ENCODE measurements around the gene PLSCR2. TPM values are rescaled to one million over a fixed set of nuclear protein-coding genes. Genes with fewer than 3 reads are reported as not detected.
"Not testable (repeated sequence)": the region's sequence is repeated elsewhere in the genome, so short reads cannot be mapped to it uniquely, and the experiment has no call there.

The PLSCR2 gene, protein sequence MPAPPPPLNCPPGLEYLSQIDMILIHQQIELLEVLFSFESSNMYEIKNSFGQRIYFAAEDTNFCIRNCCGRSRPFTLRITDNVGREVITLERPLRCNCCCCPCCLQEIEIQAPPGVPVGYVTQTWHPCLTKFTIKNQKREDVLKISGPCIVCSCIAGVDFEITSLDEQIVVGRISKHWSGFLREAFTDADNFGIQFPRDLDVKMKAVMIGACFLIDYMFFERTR
- total RNA-seq = 0.48 TPM
- long read RNA-seq = 0 reads

DNA sequence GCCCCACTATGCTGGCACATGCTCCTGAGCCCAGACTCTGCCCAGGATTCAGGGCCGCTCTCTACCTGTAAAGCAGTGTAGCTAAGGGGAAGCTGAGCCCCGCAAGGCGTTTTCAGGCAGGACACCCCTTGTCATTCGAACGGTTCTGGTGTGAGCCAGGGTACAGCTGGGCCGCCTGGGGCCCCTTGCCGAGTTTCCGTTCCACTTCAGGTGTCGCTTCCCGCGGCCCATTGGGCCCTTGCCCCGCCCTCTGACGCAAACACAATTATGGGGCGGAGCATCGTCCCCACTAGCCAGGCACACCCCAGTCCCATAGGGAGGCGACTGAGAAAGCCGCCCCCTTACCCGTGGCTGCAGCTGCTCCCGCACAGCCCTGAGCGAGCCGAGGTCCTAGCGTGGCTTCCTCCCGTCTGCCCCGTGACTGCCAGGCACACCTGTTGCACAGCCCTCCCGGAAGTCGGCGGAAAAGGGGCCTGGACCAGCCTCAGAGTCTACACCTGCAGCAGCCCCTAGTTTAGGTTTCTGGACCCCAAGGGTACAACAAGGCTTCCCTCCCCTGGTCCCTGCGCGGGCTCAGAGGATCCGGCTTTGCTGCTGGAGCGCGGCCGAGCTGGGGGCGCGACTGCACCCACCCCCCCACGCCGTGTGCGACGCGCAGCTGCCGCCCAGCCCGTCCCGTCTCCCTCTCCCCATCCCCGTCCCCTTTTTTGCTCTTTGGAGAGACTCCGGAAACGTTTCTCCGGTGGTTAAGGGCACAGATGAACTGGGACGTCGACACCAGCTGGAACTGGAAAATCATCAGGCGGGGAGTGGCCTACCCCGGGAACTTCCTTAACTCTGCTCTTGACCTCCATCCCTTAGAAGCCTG, at the start of gene PLSCR2:
TSS of gene PLSCR2 (minus strand) at position 412 of the 868 bp plus-strand sequence. CDS start 9,657 bp downstream, outside the sequence.
- intact Hi-C loops (cut with DNase I) = no loop called here
- DNase-seq (ENCODE audit: low spot score) = peak; percentile 85

- intact Hi-C loops (cut with DNase I) = no loop called here
- DNase-seq (ENCODE audit: low spot score) = no peak
These were observed 48.5 kb upstream of the PLSCR2 start for GRCh38 chr3:146517684-146518435.

DNA sequence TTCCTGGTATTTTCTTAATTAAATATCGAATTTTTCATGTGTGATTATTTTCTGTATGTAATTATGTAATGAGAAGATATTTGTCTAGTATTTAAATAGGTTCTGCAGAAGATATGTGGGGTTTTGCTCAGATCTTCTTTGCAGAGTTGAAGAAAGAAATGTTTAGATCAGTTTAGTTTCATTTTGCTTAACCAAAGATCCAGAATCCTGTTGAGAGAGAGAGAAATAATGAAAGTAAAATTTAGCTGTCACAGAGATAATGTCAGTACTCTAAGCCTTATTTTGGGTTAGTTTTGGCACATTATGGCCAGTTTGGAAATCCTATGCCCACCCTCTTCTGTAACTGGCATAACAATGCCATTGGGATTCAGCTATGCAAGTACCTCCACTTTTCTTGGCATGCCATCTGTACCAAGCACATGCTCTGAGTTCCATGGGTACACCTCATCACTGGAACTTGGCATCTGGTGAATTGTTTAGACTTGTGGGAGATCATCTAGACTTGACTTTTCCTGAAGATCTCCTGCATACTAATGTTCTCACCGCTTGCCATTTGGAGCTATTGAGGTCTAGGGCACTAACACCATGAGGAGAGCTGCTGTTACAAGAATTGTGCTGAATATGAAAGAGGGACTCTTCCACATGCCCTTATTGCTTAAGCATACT, 44.2 kb upstream of the PLSCR2 start:
- intact Hi-C loops (cut with DNase I) = no loop called here

DNA sequence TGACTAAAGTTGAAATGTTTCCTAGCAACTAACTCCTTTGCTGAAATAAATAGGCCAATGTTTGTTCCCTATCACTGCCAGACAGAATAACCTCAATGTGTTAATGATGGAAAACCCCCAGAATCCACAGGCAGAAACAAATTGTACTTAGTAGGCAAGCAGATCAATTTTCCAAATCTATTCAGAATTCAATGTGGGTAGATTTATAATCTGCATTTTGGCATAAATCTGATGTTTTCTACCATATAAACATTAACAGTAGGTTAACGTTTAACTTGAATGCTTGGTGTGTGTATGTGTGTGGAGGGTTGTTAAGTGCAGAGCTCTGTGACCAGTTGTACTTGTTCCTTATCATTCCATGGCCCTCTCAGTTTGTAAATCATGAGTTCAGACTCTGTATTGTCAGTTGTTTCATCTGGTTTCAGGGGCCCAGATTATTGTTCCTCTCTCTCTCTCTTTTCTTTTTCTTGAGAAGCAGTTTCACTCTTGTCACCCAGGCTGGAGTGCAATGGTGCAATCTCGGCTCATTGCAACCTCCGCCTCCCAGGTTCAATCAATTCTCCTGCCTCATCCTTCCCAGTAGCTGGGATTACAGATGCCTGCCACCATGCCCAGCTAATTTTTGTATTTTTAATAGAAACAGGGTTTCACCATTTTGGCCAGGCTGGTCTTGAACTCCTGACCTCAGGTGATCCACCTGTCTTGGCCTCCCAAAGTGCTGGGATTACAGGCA, 42.2 kb upstream of the PLSCR2 start:
- intact Hi-C loops (cut with DNase I) = no loop called here
- no peak for DNase-seq (ENCODE audit: low spot score)

More for the DNA sequence above, 44.2 kb upstream of the PLSCR2 start:
- DNase-seq (ENCODE audit: low spot score) = no peak

DNA sequence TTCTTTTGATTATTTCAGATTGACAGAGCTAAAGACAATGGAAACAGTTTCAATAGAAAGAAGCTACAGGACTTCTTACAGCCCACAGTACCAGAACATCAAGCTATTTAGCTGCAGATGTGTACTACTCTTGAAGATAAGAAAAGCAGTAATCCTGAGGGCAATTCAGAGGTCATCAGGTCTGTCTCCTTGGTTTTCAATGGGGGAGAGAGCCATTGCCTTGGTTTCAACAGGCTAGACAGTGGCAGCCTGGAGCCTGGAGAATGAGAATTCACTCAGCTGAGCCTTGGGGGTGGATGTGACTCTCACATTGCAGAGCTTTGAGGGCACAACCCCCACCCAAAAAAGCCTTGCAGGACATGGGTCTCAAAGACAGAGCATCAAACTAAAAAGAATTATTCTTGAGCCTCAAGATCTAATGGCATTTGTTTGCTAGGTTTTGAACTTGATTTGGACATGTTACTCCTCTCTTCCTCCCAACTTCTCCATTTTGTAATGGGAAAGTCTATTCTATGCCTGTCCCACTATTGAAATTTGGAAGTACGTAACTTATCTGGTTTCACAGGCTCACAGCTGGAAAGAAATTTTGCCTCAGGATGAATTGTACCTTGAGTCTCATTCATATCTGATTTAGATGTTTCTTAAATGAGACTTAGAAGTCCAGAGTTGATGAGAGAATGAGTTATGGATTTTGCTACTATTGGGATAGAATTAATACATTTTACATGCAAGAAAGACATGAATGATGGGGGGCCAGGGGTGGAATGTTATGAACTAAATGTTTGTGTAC, 38.2 kb upstream of the PLSCR2 start:
- DNase-seq (ENCODE audit: low spot score) = no peak
- intact Hi-C loops (cut with DNase I) = loop anchor here (10.0 kb wide), 1 partner anchor 113 kb away; no protein-coding TSS in a partner anchor

DNA sequence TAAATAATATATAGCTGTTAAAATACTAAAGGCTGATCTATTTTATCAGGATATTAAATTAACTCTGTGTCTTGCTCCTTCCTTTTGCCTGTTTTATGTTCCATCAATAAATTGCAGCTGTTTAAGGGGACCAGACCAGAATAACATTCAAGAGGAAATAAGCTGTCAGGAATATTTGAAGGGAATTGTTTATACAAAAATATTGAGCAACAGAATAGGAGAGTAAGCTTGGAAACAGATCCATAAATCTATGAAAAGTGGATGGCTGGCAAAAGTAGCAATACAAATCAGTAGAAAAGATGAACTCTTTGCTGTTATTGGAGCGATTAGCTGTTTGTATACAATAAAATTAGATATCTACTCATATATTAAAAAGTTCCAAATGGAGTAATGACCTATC, 36.2 kb upstream of the PLSCR2 start:
- intact Hi-C loops (cut with DNase I) = loop anchor here (10.0 kb wide), 1 partner anchor 111 kb away; no protein-coding TSS in a partner anchor
- DNase-seq (ENCODE audit: low spot score) = no peak

DNA sequence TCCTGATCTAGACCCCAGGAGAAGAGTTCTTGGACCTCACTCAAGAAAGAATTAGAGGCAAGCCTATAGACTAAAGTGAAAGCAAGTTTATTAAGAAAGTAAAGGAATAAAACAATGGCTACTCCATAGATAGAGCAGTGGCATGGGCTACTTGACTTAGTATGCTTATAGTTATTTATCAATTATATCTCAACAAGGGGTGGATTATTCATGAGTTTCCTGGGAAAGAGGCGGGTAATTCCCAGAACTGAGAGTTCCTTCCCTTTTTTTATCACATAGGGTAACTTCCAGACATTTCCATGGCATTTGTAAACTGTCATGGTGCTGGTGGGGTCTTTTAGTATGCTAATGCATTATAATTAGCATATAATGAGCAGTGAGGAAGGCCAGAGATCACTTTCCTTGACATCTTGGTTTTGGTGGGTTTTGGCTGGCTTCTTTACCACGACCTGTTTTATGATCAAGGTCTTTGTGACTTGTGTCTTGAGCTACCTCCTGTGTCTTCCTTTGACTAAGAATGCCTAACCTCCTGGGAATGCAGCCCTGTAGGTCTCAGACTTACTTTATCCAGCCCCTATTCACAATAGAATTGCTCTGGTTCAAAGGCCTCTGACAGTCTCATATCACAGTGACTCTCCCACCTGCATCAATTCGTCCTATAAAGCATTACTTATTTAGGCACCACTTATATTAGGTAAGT, 35.3 kb upstream of the PLSCR2 start:
- intact Hi-C loops (cut with DNase I) = loop anchor here (10.0 kb wide), 1 partner anchor 110 kb away; no protein-coding TSS in a partner anchor
- no peak for DNase-seq (ENCODE audit: low spot score)

DNA sequence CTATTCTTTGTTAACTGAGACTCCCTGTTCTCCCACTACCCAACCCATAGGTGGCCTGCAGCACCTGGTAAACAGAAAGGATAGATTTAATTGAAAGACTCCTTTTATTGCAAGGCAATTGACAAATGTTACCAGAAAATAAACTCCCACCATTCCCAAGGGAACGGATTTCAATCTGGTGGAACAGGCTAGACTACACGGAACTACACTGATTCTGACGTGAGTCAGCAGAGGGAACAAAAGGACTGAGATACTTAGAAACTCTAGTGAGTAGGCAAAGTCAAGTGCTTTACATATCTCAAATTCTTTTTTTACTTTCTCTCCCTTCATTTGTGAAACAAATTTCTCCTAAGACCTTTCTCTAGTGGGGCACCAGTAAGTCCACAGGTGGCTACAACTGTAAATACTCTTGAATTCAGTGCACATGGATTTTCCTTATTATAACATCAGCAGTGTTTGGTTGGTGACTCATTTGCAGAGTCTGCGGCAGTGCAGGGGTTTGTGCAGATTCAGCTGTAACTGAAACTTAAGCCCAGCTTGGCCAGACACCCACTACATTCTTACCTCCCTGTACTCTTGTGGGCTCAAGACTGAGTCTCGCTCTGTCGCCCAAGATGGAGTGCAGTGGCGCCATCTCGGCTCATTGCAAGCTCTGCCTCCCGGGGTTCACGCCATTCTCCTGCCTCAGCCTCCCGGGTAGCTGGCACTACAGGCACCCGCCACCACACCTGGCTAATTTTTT, 34.3 kb upstream of the PLSCR2 start:
- intact Hi-C loops (cut with DNase I) = loop anchor here (10.0 kb wide), 1 partner anchor 109 kb away; no protein-coding TSS in a partner anchor
- no peak for DNase-seq (ENCODE audit: low spot score)

- DNase-seq (ENCODE audit: low spot score) = no peak
- intact Hi-C loops (cut with DNase I) = loop anchor here (10.0 kb wide), 1 partner anchor 108 kb away; no protein-coding TSS in a partner anchor
These were observed 33.6 kb upstream of the PLSCR2 start for GRCh38 chr3:146502887-146503460.

- DNase-seq (ENCODE audit: low spot score) = no peak
- intact Hi-C loops (cut with DNase I) = loop anchor here (10.0 kb wide), 1 partner anchor 107 kb away; no protein-coding TSS in a partner anchor
These were observed 32.4 kb upstream of the PLSCR2 start for GRCh38 chr3:146501752-146502151.

DNA sequence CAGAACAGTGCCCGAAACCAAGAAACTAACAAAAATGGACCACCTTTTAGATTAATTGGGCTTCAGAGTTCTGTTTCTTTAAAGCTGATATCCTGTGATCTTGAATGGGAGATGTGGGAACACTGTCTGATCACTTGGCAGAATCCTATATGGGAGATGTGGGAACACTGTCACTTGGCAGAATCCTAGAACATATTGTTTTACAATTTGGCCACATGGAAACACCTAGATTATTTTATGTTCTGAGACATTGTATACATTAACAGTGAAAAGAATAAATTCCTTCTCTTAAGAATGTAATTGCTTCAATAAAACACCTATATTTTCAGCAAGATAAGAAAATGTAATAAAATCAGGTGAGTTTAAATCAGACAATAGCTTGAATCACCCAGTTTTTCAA, 30.3 kb upstream of the PLSCR2 start:
- intact Hi-C loops (cut with DNase I) = loop anchor here (10.0 kb wide), 1 partner anchor 105 kb away; no protein-coding TSS in a partner anchor
- no peak for DNase-seq (ENCODE audit: low spot score)

DNA sequence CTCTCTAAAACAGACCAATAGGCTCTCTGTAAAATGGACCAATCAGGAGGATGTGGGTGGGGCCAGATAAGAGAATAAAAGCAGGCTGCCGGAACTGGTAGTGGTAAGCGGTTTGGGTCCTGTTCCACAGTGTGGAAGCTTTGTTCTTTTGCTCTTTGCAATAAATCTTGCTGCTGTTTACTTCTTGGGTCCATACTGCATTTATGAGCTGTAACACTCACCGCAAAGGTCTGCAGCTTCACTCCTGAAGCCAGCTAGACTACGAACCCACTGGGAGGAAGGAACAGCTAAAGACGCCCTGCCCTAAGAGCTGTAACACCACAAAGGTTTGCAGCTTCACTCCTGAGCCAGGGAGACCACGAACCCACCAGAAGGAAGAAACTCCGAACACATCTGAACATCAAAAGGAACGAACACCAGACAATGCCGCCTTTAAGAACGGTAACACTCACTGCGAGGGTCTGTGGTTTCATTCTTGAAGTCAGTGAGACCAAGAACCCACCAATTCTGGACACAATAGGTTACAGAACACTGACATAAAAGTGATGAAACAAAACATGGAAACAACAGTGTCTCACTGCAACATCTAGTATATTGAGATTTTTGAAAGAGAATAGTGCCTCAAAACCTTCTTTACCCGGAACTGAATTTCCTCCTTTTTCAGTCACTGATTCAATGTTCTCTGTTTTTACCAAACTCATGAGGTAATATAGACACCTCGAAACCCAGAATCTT, 28.8 kb upstream of the PLSCR2 start:
- DNase-seq (ENCODE audit: low spot score) = no peak
- intact Hi-C loops (cut with DNase I) = no loop called here

- intact Hi-C loops (cut with DNase I) = not testable (repeated sequence)
These were observed 27.9 kb upstream of the PLSCR2 start for GRCh38 chr3:146497145-146497843.

DNA sequence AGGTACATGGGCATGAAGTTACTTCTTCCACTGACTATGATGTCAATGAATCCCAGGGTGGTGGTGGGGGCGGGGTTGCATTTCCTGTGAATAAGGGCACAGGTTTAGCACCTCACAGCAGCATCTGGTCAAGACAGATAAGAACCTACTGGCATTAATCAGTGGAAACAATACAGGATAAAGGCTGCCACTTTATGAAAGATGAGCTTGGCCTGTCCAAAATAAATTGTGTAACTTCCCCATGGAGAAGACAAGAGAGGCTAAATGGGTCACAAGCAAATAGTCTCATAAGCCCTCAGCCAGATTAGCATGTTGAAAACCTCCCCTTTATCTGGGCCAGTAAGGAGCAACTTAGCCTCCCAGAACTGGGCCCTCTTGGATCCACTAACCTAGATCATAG, 27.4 kb upstream of the PLSCR2 start:
- intact Hi-C loops (cut with DNase I) = no loop called here
- DNase-seq (ENCODE audit: low spot score) = no peak

More at GRCh38 chr3:146497145-146497843, 27.9 kb upstream of the PLSCR2 start:
- DNase-seq (ENCODE audit: low spot score) = not testable (repeated sequence)

GRCh38 chr3:146496251-146496650, 26.9 kb upstream of the PLSCR2 start:
- intact Hi-C loops (cut with DNase I) = no loop called here
- DNase-seq (ENCODE audit: low spot score) = no peak
